Loucy (cell line): ENCODE results near the gene CLSTN1.

ENCODE experiments used
- EZH2phosphoT487 ChIP-seq: fragments of 200-600 bp; IDR thresholded peaks from 2 replicates; pipeline ENCODE4 v1.6.1; 2018; ENCODE audit warnings: antibody characterized with exemption, mild to moderate bottlenecking, moderate library complexity, borderline replicate concordance
- TF ChIP-seq, protein P1 (sequence below): fragments of 200-600 bp; sonication (generic); conservative IDR thresholded peaks from 2 replicates; pipeline ENCODE4 v1.5.1; 2014; ENCODE audit warnings: mild to moderate bottlenecking, antibody characterized with exemption, low read length

DNA sequence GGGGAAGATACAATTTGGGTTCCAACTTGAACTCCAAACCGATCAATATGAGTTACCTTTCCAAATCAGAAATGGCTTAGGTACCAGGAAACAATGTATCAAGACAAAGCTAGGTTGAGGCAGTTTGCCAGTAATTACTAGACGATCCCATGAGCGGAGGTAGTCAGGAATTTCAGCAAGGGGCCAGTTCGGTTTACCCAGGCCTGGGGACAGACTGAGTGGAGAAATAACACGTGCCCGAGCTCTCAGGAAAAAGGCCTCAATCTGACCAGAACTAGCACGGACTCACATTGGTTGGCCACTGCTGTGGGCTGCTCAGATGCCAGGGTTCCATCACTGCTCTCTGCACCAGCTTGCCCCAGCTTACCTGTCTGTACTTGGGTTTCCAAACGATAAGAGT lies 15.3 kb downstream of the CLSTN1 start:
- TF ChIP-seq, protein P1, sequence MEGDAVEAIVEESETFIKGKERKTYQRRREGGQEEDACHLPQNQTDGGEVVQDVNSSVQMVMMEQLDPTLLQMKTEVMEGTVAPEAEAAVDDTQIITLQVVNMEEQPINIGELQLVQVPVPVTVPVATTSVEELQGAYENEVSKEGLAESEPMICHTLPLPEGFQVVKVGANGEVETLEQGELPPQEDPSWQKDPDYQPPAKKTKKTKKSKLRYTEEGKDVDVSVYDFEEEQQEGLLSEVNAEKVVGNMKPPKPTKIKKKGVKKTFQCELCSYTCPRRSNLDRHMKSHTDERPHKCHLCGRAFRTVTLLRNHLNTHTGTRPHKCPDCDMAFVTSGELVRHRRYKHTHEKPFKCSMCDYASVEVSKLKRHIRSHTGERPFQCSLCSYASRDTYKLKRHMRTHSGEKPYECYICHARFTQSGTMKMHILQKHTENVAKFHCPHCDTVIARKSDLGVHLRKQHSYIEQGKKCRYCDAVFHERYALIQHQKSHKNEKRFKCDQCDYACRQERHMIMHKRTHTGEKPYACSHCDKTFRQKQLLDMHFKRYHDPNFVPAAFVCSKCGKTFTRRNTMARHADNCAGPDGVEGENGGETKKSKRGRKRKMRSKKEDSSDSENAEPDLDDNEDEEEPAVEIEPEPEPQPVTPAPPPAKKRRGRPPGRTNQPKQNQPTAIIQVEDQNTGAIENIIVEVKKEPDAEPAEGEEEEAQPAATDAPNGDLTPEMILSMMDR = no peak
- TF ChIP-seq EZH2phosphoT487 = no peak
